ENCODE measurements around the gene PCDHGA2.
"Not testable (repeated sequence)": the region's sequence is repeated elsewhere in the genome, so short reads cannot be mapped to it uniquely, and the experiment has no call there.

PCDHGA2 gene

DNA sequence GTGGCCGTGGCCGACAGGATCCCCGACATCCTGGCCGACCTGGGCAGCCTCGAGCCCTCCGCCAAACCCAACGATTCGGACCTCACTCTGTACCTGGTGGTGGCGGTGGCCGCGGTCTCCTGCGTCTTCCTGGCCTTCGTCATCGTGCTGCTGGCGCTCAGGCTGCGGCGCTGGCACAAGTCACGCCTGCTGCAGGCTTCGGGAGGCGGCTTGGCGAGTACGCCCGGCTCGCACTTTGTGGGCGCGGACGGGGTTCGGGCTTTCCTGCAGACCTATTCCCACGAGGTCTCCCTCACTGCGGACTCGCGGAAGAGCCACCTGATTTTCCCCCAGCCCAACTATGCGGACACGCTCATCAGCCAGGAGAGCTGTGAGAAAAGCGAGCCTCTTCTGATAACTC lies 7.5 kb downstream of the PCDHGA2 start:
- not testable (repeated sequence) for DNase-seq

DNA sequence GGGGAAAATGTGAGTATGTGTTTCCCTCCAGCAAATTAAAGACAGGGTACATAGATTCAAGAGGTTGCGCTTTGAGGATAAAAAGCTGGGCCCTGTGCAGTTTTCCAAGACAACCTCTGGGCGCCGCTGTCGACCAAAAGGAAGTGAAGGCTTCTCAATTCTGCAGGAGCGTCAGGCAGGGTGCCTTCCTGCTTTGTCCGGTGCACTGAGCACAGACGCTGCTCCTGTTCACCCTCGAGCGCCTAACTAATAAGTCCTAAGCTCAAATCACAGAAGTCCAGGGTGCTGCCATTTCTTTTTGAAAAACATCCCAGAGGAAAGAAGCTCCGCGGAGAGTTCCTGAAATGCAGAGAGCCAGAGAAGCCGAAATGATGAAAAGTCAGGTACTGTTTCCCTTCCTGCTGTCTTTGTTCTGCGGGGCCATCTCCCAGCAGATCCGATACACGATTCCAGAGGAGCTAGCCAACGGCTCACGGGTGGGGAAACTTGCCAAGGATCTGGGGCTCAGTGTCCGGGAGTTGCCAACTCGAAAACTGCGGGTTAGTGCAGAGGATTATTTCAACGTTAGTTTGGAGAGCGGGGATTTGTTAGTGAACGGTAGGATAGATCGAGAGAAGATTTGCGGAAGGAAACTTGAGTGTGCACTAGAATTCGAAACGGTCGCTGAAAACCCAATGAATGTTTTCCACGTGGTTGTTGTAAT lies 11.5 kb downstream of the PCDHGA2 start, which contains the start of gene PCDHGB1:
Gene PCDHGB1 (plus strand): TSS at position 183 of the 703 bp plus-strand sequence. CDS start 162 bp downstream, at position 345.
- DNase-seq, result peak in 8 of 58 donors; percentile 3 to 25 (median 10)

- no peak for DNase-seq
These were observed 13.0 kb downstream of the PCDHGA2 start for GRCh38 chr5:141351591-141351990.

DNA sequence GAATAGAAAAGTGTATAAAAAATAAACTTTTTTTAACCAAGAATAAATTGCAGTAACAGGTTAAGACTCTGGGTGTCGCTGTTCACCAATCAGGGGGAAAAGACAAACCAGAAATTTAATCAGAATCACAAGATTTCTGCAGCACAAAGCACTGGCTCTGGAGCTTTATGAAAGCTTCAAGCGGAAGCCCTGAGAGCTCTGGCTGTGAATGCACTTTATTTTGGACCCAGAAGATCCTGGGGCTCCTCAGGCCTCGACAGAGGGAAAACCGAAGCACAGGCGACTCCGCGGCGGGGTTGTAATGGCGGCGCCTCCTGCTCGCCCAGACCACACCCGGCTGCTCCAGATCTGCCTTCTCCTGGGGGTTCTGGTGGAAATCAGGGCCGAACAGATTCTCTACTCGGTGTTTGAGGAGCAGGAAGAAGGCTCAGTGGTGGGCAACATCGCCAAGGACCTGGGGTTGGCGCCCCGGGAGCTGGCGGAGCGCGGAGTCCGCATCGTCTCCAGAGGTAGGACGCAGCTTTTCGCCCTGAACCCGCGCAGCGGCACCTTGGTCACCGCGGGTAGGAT lies 16.4 kb downstream of the PCDHGA2 start, which contains the start of gene PCDHGA4:
Gene PCDHGA4 (plus strand): TSS at position 122 of the 570 bp plus-strand sequence. CDS start 87 bp downstream, at position 209.
- DNase-seq, result no peak

DNA sequence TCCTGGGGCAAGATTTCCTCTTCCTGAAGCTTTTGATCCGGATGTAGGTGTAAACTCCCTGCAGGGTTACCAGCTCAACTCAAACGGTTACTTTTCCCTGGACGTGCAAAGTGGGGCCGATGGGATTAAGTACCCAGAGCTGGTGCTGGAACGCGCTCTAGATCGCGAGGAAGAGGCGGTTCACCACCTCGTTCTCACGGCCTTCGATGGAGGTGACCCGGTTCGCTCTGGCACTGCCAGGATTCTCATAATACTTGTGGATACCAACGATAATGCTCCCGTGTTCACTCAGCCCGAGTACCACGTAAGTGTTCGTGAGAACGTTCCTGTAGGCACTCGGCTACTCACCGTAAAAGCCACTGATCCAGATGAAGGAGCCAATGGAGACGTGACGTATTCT lies 17.1 kb downstream of the PCDHGA2 start:
- DNase-seq, result no peak

DNA sequence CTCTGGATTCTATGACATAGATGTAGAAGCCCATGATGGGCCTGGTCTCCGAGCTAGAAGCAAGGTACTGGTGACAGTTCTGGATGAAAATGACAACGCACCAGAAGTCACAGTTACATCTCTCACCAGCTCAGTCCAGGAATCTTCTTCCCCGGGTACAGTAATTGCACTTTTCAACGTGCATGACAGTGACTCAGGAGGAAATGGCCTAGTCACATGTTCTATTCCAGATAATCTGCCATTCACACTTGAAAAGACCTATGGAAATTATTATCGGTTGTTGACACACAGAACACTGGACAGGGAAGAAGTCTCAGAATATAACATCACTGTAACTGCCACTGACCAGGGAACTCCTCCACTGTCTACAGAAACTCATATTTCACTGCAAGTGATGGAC lies 17.6 kb downstream of the PCDHGA2 start:
- no peak for DNase-seq

GRCh38 chr5:141356950-141357349 lies 18.4 kb downstream of the PCDHGA2 start:
- DNase-seq, result no peak

GRCh38 chr5:141359790-141360426 lies 21.3 kb downstream of the PCDHGA2 start, which contains the start of gene PCDHGB2:
Gene PCDHGB2, plus strand, starts transcription at chr5:141359994. Its CDS starts 142 bp downstream, at chr5:141360136.
- DNase-seq, result no peak

DNA sequence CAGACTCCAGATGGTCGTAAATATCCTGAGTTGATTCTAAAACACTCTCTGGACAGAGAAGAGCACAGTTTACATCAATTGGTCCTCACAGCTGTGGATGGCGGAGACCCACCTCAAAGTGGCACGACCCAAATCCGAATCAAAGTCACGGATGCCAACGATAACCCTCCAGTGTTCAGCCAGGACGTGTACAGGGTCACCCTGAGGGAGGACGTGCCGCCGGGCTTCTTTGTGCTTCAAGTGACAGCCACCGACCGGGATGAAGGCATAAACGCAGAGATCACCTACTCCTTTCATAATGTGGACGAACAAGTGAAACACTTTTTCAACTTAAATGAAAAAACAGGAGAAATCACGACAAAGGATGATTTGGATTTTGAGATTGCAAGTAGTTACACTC lies 22.1 kb downstream of the PCDHGA2 start:
- no peak for DNase-seq

- no peak for DNase-seq
These were observed 24.2 kb downstream of the PCDHGA2 start for GRCh38 chr5:141362719-141363118.

DNA sequence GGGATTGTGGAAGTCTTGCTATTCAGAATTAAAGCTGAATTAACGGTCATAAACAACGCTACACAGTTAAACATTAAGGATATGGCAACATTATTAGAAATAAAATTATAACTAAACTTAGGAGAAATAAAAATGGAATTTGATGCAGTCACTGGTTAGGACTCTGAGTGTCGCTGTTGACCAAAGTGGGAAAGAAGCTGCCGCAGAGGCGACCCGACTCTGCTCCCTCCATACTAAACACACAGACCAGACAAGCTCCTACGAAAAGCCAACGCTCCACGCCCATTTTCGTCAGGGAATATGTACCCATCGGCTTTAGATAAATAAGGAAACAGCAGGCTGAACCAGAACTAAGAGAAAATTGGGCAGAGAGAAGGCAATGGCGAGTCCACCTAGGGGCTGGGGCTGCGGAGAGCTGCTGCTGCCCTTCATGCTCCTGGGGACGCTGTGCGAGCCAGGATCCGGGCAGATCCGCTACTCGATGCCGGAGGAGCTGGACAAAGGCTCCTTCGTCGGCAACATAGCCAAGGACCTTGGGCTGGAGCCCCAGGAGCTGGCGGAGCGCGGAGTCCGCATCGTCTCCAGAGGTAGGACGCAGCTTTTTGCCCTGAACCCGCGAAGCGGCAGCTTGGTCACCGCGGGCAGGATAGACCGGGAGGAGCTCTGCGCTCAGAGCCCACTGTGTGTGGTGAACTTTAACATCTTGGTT lies 25.5 kb downstream of the PCDHGA2 start, which contains the start of gene PCDHGA5:
Gene PCDHGA5 (plus strand): TSS at position 211 of the 709 bp plus-strand sequence. CDS start 169 bp downstream, at position 380.
- no peak for DNase-seq

- no peak for DNase-seq
These were observed 27.7 kb downstream of the PCDHGA2 start for GRCh38 chr5:141366016-141366896.

- no peak for DNase-seq
These were observed 31.7 kb downstream of the PCDHGA2 start, which contains the start of gene PCDHGB3 for GRCh38 chr5:141369994-141370848. Gene PCDHGB3, plus strand, starts transcription at chr5:141370242. Its CDS starts 153 bp downstream, at chr5:141370395.

DNA sequence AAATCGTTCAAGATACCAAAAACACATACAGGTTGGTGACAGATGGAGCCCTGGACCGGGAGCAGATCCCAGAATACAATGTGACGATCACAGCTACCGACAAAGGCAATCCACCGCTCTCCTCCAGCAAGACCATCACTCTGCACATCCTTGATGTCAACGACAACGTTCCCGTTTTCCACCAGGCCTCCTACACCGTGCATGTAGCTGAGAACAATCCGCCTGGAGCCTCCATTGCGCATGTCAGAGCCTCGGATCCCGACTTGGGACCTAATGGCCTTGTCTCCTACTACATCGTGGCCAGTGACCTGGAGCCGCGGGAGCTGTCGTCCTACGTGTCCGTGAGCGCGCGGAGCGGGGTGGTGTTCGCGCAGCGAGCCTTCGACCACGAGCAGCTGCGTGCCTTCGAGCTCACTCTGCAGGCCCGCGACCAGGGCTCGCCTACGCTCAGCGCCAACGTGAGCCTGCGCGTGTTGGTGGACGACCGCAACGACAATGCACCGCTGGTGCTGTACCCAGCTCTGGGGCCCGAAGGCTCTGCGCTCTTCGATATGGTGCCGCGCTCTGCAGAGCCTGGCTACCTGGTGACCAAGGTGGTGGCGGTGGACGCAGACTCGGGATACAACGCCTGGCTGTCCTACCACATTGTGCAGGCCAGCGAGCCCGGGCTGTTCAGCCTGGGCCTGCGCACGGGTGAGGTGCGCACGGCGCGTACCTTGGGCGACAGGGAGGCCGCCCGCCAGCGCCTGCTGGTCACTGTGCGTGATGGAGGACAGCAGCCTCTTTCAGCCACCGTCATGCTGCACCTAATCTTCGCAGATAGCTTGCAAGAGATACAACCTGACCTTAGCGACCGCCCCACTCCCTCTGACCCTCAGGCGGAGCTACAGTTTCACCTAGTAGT lies 33.3 kb downstream of the PCDHGA2 start:
- DNase-seq, result no peak

DNA sequence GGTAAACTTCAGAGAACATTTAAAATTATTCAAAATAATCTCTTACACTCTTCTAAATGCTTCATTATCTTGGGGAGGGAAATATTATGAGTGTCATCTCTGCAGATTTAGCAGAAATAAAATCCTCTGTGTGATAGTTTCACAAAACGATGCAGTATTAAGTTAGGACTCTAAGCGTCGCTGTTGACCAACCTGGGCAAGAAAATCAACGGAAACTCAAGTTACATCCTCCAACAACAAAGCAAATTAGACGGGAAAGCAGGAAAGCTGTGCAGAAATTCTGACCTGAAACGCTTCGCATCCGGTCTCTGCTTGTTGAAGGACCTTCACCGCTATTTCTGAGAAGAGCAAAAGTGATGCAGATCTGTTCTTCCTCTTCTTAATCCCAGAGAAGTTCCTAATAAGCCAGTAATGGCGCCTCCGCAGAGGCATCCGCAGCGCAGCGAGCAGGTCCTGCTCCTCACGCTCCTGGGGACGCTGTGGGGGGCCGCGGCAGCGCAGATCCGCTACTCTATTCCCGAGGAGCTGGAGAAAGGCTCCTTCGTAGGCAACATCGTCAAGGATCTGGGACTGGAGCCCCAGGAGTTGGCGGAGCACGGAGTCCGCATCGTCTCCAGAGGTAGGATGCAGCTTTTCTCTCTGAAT lies 35.2 kb downstream of the PCDHGA2 start, which contains the start of gene PCDHGA6:
Gene PCDHGA6 (plus strand): TSS at position 219 of the 645 bp plus-strand sequence. CDS start 193 bp downstream, at position 412.
- no peak for DNase-seq

DNA sequence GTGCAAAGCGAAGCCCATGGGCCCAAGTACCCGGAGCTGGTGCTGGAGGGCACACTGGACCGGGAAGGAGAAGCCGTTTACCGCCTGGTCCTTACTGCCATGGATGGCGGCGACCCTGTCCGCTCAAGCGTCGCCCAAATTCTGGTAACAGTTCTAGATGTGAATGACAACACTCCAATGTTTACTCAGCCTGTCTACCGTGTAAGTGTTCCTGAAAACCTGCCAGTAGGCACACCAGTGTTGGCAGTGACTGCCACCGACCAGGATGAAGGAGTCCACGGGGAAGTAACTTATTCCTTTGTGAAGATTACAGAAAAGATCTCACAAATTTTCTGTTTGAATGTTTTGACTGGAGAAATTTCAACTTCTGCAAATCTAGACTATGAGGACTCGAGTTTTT lies 36.1 kb downstream of the PCDHGA2 start:
- DNase-seq, result no peak

DNA sequence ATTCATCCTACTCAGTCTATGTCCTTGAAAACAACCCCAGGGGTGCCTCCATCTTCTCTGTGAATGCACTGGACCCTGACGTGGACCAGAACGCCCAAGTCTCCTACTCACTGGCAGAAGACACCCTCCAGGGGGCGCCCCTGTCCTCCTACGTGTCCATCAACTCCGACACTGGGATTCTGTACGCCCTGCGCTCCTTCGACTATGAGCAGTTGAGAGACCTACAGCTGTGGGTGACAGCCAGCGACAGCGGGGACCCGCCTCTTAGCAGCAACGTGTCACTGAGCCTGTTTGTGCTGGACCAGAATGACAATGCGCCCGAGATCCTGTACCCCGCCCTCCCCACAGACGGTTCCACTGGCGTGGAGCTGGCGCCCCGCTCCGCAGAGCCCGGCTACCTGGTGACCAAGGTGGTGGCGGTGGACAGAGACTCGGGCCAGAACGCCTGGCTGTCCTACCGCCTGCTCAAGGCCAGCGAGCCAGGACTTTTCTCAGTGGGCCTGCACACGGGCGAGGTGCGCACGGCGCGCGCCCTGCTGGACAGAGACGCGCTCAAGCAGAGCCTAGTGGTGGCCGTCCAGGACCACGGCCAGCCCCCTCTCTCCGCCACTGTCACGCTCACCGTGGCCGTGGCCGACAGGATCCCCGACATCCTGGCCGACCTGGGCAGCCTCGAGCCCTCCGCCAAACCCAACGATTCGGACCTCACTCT lies 37.0 kb downstream of the PCDHGA2 start:
- DNase-seq, result not testable (repeated sequence)
